Left lung (tissue), 10 donors: Measurements from ENCODE around the gene COIL. TPM values are rescaled to one million over a fixed set of nuclear protein-coding genes. Genes with fewer than 3 reads are reported as not detected.

Experiments
- ATAC-seq: fragments of 200-7000 bp; cut with Tn5 transposase; one replicate; pipeline ENCODE4 v1.9.1; 2020; ENCODE audit warnings: moderate library complexity
- DNase-seq, 4 donors: peaks; one replicate each; pipeline ENCODE4 v3.0.0-alpha.2; 2013 to 2020
- H3K27ac ChIP-seq, 2 donors: fragments of 200-600 bp; sonication (generic) in 1 of 2; one replicate each; pipeline versions ENCODE4 v1.5.0 to v1.8.0; 2020 to 2021
- H3K27me3 ChIP-seq, 2 donors: fragments of 200-600 bp; sonication (generic) in 1 of 2; one replicate each; pipeline versions ENCODE4 v1.5.0 to v1.8.0; 2020 to 2021
- H3K36me3 ChIP-seq, 2 donors: fragments of 200-600 bp; sonication (generic) in 1 of 2; one replicate each; pipeline versions ENCODE4 v1.5.0 to v1.8.0; 2020 to 2021
- H3K4me1 ChIP-seq, 2 donors: fragments of 200-600 bp; one replicate each; pipeline ENCODE4 v1.8.0; 2021
- H3K4me3 ChIP-seq, 2 donors: fragments of 200-600 bp; sonication (generic) in 1 of 2; one replicate each; pipeline versions ENCODE4 v1.5.0 to v1.8.0; 2020 to 2021; ENCODE audit warnings: mild to moderate bottlenecking in 1 of 2
- H3K9me3 ChIP-seq, 2 donors: fragments of 200-600 bp; sonication (generic) in 1 of 2; one replicate each; pipeline versions ENCODE4 v1.5.0 to v1.8.0; 2020 to 2021
- intact Hi-C, 2 donors: fragments of 100-400 bp; cut with DNase I; formaldehyde crosslinking; loops; one replicate each; pipeline versions ENCODE4 v1.11.2 to v1.14.2; 2022
- polyA plus RNA-seq, 6 donors: library from polyadenylated mRNA; unstranded; fragments of 120-200 nt; gene quantifications; one replicate each; pipeline ENCODE4 v1.2.1, GENCODE V29; 2013; ENCODE audit not compliant: insufficient read length in 6 of 6
- total RNA-seq, 2 donors: library from RNA; stranded (reverse); fragmentation: NEBNext Ultra II Directional; extraction: Animal tissue kit (Norgen Biotek cat#: 25700); gene quantifications; one replicate each; pipeline ENCODE4 v1.2.1, GENCODE V29; 2021
- TF ChIP-seq, protein P1 (sequence below), 2 donors: fragments of 200-600 bp; sonication (generic) in 1 of 2; IDR thresholded peaks; one replicate each; pipeline versions ENCODE4 v1.5.0 to v1.8.0; 2021; ENCODE audit warnings: antibody characterized with exemption in 2 of 2
- donor health status: DM: no; HTN: yes; CAD: no.
- donor health status: DM: no; HTN: no; CAD: no.

COIL gene
- total and polyA plus RNA-seq, 8 donors, result 10.9 to 33.8 (median 29.7) TPM

DNA sequence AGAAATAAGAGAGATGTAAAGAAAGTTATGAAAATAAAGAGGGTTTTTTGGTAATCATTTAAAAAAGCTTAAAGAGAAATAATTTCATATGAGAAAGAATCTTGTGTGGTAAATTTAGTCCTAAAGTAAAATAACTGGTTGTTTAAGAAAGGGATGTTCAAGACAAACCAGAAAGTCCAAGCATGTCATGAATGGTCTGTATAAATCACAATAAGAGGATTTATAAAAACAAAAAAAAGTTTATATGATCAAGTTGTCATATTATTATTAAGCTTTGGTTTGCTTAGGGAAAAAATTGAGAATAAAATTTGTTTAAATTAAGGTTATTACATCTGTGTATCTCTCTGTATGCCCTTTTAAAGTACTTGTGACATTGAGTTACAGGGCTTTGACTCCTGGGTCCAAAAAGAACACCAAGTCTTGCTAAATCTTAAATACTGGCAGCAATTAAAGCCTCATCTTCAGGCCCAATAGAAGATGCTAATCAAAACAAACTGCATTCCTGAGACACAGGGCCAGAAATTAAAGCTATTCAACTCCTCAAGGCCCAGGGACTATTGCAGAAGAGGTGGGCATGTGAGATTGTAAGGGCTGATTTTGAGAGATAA, 31.4 kb downstream of the COIL start:
- H3K9me3 ChIP-seq, result peaks cover 0 to 23% of the 10 kb centered on the region in 2 donors
- no peaks in the 10 kb centered on the region for H3K4me1 ChIP-seq
- TF ChIP-seq, protein P1, sequence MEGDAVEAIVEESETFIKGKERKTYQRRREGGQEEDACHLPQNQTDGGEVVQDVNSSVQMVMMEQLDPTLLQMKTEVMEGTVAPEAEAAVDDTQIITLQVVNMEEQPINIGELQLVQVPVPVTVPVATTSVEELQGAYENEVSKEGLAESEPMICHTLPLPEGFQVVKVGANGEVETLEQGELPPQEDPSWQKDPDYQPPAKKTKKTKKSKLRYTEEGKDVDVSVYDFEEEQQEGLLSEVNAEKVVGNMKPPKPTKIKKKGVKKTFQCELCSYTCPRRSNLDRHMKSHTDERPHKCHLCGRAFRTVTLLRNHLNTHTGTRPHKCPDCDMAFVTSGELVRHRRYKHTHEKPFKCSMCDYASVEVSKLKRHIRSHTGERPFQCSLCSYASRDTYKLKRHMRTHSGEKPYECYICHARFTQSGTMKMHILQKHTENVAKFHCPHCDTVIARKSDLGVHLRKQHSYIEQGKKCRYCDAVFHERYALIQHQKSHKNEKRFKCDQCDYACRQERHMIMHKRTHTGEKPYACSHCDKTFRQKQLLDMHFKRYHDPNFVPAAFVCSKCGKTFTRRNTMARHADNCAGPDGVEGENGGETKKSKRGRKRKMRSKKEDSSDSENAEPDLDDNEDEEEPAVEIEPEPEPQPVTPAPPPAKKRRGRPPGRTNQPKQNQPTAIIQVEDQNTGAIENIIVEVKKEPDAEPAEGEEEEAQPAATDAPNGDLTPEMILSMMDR (IDR thresholded peaks at IDR 0.05), result no peak
- ATAC-seq (no peak), DNase-seq (no peak)
- no peak overlapping the region for H3K4me3 ChIP-seq
- intact Hi-C loops, result no loop called here
- H3K27me3 ChIP-seq, result no peaks in the 10 kb centered on the region
- H3K27ac ChIP-seq, result no peak overlapping the region
- peaks cover 0 to 11% of the 10 kb centered on the region in 2 donors for H3K36me3 ChIP-seq

DNA sequence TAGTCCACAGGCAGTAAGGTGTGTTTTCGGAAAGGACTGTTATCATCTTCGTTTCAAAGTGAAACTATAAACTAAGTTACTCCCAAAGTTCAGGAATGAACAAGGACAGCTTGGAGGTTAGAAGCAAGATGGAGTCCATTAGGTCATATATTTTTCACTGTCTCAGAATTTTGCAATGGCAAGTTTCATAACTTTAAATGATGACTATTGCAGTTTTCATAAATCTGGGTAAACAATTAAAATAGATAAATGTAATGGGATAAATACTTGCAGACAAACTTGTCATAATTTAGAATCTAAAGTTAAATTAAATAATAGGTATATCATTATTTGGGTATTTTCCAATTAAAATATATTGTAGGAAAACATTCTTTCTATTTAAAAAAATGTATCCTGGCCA, 32.3 kb downstream of the COIL start:
- Histone ChIP-seq H3K9me3 (peaks cover 0 to 23% of the 10 kb centered on the region in 2 donors), H3K36me3 (peaks cover 0 to 3% of the 10 kb centered on the region in 2 donors), H3K4me3 (no peak overlapping the region), H3K4me1 (no peaks in the 10 kb centered on the region), H3K27me3 (no peaks in the 10 kb centered on the region), H3K27ac (no peak overlapping the region)
- intact Hi-C loops, result no loop called here
- ATAC-seq (no peak), DNase-seq (no peak)
- TF ChIP-seq, protein P1 (IDR thresholded peaks at IDR 0.05), result no peak

DNA sequence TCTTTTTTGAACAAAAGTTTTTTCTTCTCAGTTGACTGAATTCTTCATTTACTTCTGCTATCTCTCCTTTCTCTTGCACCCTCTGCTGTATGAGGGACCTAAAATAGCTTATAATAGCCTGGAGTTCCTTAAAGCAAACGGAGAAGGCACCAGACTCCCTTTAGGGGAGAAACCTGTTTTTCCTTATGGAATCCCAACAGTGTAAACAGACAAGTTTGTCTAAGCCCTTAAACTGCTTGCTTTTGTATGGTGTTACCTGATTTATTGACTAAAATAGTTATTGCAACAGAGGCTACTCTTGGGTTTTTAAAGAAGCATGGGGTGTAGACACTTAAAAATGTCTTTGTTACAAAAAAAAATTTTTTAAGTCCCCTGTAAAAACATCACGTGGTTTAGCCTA, 34.1 kb downstream of the COIL start:
- peak; percentile 83 for ATAC-seq
- H3K4me3 ChIP-seq, result no peak overlapping the region
- H3K4me1 ChIP-seq, result no peaks in the 10 kb centered on the region
- intact Hi-C loops, result no loop called here
- H3K27ac ChIP-seq, result no peak overlapping the region
- TF ChIP-seq, protein P1 (IDR thresholded peaks at IDR 0.05), result no peak
- DNase-seq, result peak in 1 of 4 donors; percentile 47
- H3K9me3 ChIP-seq, result peaks cover 0 to 23% of the 10 kb centered on the region in 2 donors
- no peaks in the 10 kb centered on the region for H3K36me3 ChIP-seq
- no peaks in the 10 kb centered on the region for H3K27me3 ChIP-seq

DNA sequence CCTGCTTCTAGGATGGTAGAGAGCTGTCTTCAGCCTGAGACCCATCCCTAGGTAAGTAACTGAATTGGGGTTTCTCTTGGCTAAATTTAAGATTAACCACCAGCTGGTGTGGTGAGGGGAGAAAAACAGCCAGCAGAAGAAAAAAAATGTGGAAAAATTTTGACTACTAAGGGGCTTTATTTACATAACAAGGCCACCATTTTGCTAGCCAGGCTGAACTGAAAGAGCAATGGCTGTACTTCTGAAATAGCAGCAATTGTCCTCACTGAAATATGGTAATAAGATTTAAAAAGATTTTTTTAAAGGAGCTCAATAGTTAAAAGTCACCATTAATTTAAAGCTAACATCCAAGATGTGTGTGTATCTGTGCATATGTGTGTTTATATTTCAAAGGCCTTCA, 34.6 kb downstream of the COIL start:
- no peak overlapping the region for H3K4me3 ChIP-seq
- peaks cover 0 to 21% of the 10 kb centered on the region in 2 donors for H3K9me3 ChIP-seq
- no peaks in the 10 kb centered on the region for H3K4me1 ChIP-seq
- intact Hi-C loops, result no loop called here
- H3K36me3 ChIP-seq, result no peaks in the 10 kb centered on the region
- ATAC-seq (no peak), DNase-seq (no peak)
- no peak overlapping the region for H3K27ac ChIP-seq
- TF ChIP-seq, protein P1 (IDR thresholded peaks at IDR 0.05), result no peak
- no peaks in the 10 kb centered on the region for H3K27me3 ChIP-seq

DNA sequence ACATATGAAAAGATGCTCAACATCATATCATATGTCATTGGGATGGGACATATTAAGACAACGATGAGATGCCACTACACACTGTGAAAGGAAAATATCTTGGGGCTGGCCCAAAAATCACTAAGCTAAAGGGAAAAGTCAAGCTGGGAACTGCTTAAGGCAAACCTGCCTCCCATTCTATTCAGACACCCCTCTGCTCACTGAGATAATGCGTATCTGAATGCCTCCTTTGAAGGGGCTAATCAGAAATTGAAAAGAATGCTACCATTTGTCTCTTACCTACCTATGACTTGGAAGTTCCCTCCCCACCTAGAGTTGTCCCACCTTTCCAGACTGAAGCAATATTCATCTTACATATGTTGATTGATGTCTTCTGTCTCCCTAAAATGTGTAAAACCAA, 35.8 kb downstream of the COIL start:
- Histone ChIP-seq H3K36me3 (no peaks in the 10 kb centered on the region), H3K27me3 (no peaks in the 10 kb centered on the region), H3K9me3 (peaks cover 0 to 13% of the 10 kb centered on the region in 2 donors), H3K4me1 (no peaks in the 10 kb centered on the region), H3K27ac (no peak overlapping the region), H3K4me3 (no peak overlapping the region)
- TF ChIP-seq, protein P1 (IDR thresholded peaks at IDR 0.05), result no peak
- intact Hi-C loops, result no loop called here
- DNase-seq (no peak), ATAC-seq (no peak)
